Glutamatergic neuron (in vitro differentiated cells): ENCODE measurements around the gene CXCR2. TPM values are rescaled to one million over a fixed set of nuclear protein-coding genes. Genes with fewer than 3 reads are reported as not detected.

Experiments
- DNase-seq: peaks from one replicate; pipeline ENCODE4 v3.0.0; 2022
- H3K27ac Mint-ChIP-seq: one replicate; pipeline ENCODE4 v1.8.0; 2020; ENCODE audit warnings: mild to moderate bottlenecking, mixed read lengths, inconsistent platforms; ENCODE audit not compliant: unreplicated experiment
- H3K27me3 Mint-ChIP-seq: one replicate; pipeline ENCODE4 v1.8.0; 2020; ENCODE audit warnings: mild to moderate bottlenecking, moderate library complexity, mixed read lengths, inconsistent platforms; ENCODE audit not compliant: unreplicated experiment
- H3K36me3 Mint-ChIP-seq: one replicate; pipeline ENCODE4 v1.8.0; 2020; ENCODE audit warnings: mild to moderate bottlenecking, mixed read lengths, inconsistent platforms; ENCODE audit not compliant: unreplicated experiment
- H3K4me1 Mint-ChIP-seq: one replicate; pipeline ENCODE4 v1.8.0; 2020; ENCODE audit warnings: mild to moderate bottlenecking, low read depth, mixed read lengths, inconsistent platforms; ENCODE audit not compliant: unreplicated experiment
- H3K4me3 Mint-ChIP-seq: one replicate; pipeline ENCODE4 v1.8.0; 2020; ENCODE audit warnings: mild to moderate bottlenecking, mixed read lengths, inconsistent platforms; ENCODE audit not compliant: unreplicated experiment
- H3K9me3 Mint-ChIP-seq: one replicate; pipeline ENCODE4 v1.8.0; 2020; ENCODE audit warnings: mild to moderate bottlenecking, moderate library complexity, mixed read lengths, inconsistent platforms; ENCODE audit not compliant: unreplicated experiment
- CTCF ChIP-seq: fragments of 200-600 bp; sonication (generic); IDR thresholded peaks from one replicate; pipeline ENCODE4 v1.5.0; 2021; ENCODE audit not compliant: partially characterized antibody, unreplicated experiment
- total RNA-seq: library from RNA; stranded (reverse); fragmentation: NEBNext Ultra II Directional; extraction: Animal tissue kit (Norgen Biotek cat#: 25700); gene quantifications from one replicate; pipeline ENCODE4 v1.2.1, GENCODE V29; 2021; ENCODE audit not compliant: unreplicated experiment

CXCR2 gene
- total RNA-seq, 1 donor from 2014 or later = not detected

GRCh38 chr2:218180467-218181114, 54.8 kb downstream of the CXCR2 start:
- Mint-ChIP-seq H3K27ac (no peak overlapping the region), H3K9me3 (peaks cover 4% of the 10 kb centered on the region), H3K4me1 (no peaks in the 10 kb centered on the region), H3K4me3 (no peak overlapping the region), H3K36me3 (peaks cover 5% of the 10 kb centered on the region), H3K27me3 (peaks cover 2% of the 10 kb centered on the region)
- DNase-seq = no peak
- no peak for TF ChIP-seq CTCF

GRCh38 chr2:218184331-218184730, 58.5 kb downstream of the CXCR2 start:
- Mint-ChIP-seq H3K27ac (no peak overlapping the region), H3K4me1 (no peaks in the 10 kb centered on the region), H3K36me3 (peaks cover 2% of the 10 kb centered on the region), H3K27me3 (peaks cover 2% of the 10 kb centered on the region), H3K9me3 (no peaks in the 10 kb centered on the region), H3K4me3 (no peak overlapping the region)
- no peak for TF ChIP-seq CTCF
- DNase-seq = no peak

- no peak overlapping the region for H3K27ac Mint-ChIP-seq
- peak; percentile 83 for TF ChIP-seq CTCF
- H3K4me3 Mint-ChIP-seq = no peak overlapping the region
- peak; percentile 62 for DNase-seq
- H3K27me3 Mint-ChIP-seq = peaks cover 2% of the 10 kb centered on the region
- H3K9me3 Mint-ChIP-seq = no peaks in the 10 kb centered on the region
- no peaks in the 10 kb centered on the region for H3K4me1 Mint-ChIP-seq
- no peaks in the 10 kb centered on the region for H3K36me3 Mint-ChIP-seq
Observed at GRCh38 chr2:218186355-218186766, 60.5 kb downstream of the CXCR2 start.

Other genes with a start within 250 kb of the CXCR2 start
- 3.2 TPM for gene TNS1, start 123.0 kb upstream of the CXCR2 start, total RNA-seq
- gene RUFY4, start 56.8 kb upstream of the CXCR2 start, total RNA-seq = not detected
- gene CXCR1, start 40.9 kb downstream of the CXCR2 start, total RNA-seq = not detected
- 207 TPM for gene ARPC2, start 91.2 kb downstream of the CXCR2 start, total RNA-seq
- 1.6 TPM for gene GPBAR1, start 135.0 kb downstream of the CXCR2 start, total RNA-seq
- 64.6 TPM for gene AAMP, start 144.1 kb downstream of the CXCR2 start, total RNA-seq
- gene PNKD, start 144.5 kb downstream of the CXCR2 start, total RNA-seq = 44.2 TPM
- gene TMBIM1, start 166.5 kb downstream of the CXCR2 start, total RNA-seq = 1.8 TPM
- not detected for gene CATIP, start 230.8 kb downstream of the CXCR2 start, total RNA-seq